Lower leg skin (tissue), 3 donors: ENCODE measurements around the gene THOC5.

Source experiments
- CTCF ChIP-seq, 3 donors: fragments of 450-650 bp; IDR thresholded peaks; one replicate each; pipeline ENCODE4 v1.5.1; 2016; ENCODE audit warnings: antibody characterized with exemption in 3 of 3, mild to moderate bottlenecking in 3 of 3, moderate library complexity in 2 of 3
- POLR2A ChIP-seq, 2 donors: fragments of 450-650 bp; IDR thresholded peaks; one replicate each; pipeline ENCODE4 v1.6.1; 2016 to 2017; ENCODE audit warnings: antibody characterized with exemption in 2 of 2, mild to moderate bottlenecking in 1 of 2, moderate library complexity in 1 of 2

- no peak for TF ChIP-seq CTCF (IDR thresholded peaks at IDR 0.05)
- no peak for TF ChIP-seq POLR2A (IDR thresholded peaks at IDR 0.05)
Observed at GRCh38 chr22:29493636-29494035, 59.9 kb downstream of the THOC5 start.
